ENCODE results near the gene STPG3. TPM values are rescaled to one million over a fixed set of nuclear protein-coding genes. Genes with fewer than 3 reads are reported as not detected.
A peak's percentile ranks its signal among the peaks of the same experiment; 100 is the strongest.

Gene STPG3
- total RNA-seq (not detected), polyA plus RNA-seq (not detected)
- long read RNA-seq, donor 1: 0 reads
- long read RNA-seq, donor 2: 0 reads

DNA sequence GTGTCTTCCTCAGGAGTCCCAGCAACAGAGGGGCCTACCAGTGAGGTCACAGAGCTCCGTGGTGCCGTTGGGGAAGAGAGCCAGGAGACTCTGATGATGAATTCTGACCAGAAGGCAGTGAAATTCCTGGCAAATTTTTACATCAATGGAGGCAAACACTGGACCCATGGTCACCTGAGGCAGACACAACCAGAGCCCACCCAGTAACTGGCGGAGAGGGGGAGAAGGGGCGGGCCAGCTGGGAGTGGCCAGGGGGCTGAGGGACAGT is at the start of gene STPG3:
TSS of gene STPG3 (plus strand) at position 93 of the 268 bp plus-strand sequence. CDS start at position 94, 1 bp downstream.
- intact Hi-C loops (cut with DNase I; ENCODE audit: low total_unique reads): no loop called here
- Histone ChIP-seq H3K9me3 (no peaks in the 10 kb centered on the region), H3K36me3 (peaks cover 0 to 1% (median 0%) of the 10 kb centered on the region in 6 donors), H3K27ac (no peak within 1 kb of the TSS), H3K4me3 (no peak within 1 kb of the TSS), H3K27me3 (replicated peaks in 1 of 7) (no peaks in the 10 kb centered on the region), H3K4me1 (peaks cover 4 to 30% (median 20%) of the 10 kb centered on the region in 6 donors)
- WGBS, 5 donors: 79 to 88% (median 86%) methylated on average over 4 of the region's 4 CpGs
- TF ChIP-seq POLR2AphosphoS5 (IDR thresholded peaks at IDR 0.05) (no peak), POLR2A (IDR thresholded peaks at IDR 0.05) (no peak)
- TF ChIP-seq, protein P1, sequence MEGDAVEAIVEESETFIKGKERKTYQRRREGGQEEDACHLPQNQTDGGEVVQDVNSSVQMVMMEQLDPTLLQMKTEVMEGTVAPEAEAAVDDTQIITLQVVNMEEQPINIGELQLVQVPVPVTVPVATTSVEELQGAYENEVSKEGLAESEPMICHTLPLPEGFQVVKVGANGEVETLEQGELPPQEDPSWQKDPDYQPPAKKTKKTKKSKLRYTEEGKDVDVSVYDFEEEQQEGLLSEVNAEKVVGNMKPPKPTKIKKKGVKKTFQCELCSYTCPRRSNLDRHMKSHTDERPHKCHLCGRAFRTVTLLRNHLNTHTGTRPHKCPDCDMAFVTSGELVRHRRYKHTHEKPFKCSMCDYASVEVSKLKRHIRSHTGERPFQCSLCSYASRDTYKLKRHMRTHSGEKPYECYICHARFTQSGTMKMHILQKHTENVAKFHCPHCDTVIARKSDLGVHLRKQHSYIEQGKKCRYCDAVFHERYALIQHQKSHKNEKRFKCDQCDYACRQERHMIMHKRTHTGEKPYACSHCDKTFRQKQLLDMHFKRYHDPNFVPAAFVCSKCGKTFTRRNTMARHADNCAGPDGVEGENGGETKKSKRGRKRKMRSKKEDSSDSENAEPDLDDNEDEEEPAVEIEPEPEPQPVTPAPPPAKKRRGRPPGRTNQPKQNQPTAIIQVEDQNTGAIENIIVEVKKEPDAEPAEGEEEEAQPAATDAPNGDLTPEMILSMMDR (IDR thresholded peaks at IDR 0.05 in 8 of 11, conservative IDR thresholded peaks at IDR 0.05 in 3 of 11): no peak
- no peak for DNase-seq

GRCh38 chr9:137202966-137203365 is 48.1 kb upstream of the STPG3 start:
- WGBS, 5 donors: 76 to 85% (median 84%) methylated on average over 8 of the region's 8 CpGs
- peaks cover 0 to 10% (median 0%) of the 10 kb centered on the region in 6 donors for H3K36me3 ChIP-seq
- intact Hi-C loops (cut with DNase I; ENCODE audit: low total_unique reads): no loop called here
- no peak for DNase-seq
- no peak overlapping the region for H3K27ac ChIP-seq
- H3K4me1 ChIP-seq: peaks cover 44 to 88% (median 81%) of the 10 kb centered on the region in 6 donors
- H3K4me3 ChIP-seq: no peak overlapping the region
- H3K27me3 ChIP-seq (replicated peaks in 1 of 7): peaks cover 0 to 9% (median 0%) of the 10 kb centered on the region in 7 donors
- TF ChIP-seq, protein P1 (IDR thresholded peaks at IDR 0.05 in 8 of 11, conservative IDR thresholded peaks at IDR 0.05 in 3 of 11): no peak
- TF ChIP-seq POLR2A (IDR thresholded peaks at IDR 0.05) (no peak), POLR2AphosphoS5 (IDR thresholded peaks at IDR 0.05) (no peak)
- H3K9me3 ChIP-seq: no peaks in the 10 kb centered on the region

DNA sequence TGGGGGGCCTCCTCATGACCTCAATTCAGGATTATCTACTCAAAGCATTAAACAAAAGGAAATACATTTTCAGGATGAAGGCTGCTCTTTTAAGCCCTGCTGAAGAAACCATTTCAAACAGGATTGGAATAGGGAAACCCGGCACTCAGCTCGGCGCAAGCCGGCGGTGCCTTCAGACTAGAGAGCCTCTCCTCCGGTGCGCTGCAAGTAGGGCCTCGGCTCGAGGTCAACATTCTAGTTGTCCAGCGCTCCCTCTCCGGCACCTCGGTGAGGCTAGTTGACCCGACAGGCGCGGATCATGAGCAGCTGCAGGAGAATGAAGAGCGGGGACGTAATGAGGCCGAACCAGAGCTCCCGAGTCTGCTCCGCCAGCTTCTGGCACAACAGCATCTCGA is 46.4 kb upstream of the STPG3 start:
- intact Hi-C loops (cut with DNase I; ENCODE audit: low total_unique reads): loop anchor here (2.0 kb wide), 1 partner anchor 18 kb away; the partner anchor contains the start of gene RNF208

More for the DNA sequence above, 46.4 kb upstream of the STPG3 start:
- TF ChIP-seq, protein P1 (IDR thresholded peaks at IDR 0.05 in 8 of 11, conservative IDR thresholded peaks at IDR 0.05 in 3 of 11): no peak
- TF ChIP-seq POLR2AphosphoS5 (IDR thresholded peaks at IDR 0.05): no peak
- TF ChIP-seq POLR2A (IDR thresholded peaks at IDR 0.05): no peak
- H3K36me3 ChIP-seq: peaks cover 0 to 27% (median under 1%) of the 10 kb centered on the region in 6 donors
- peak overlapping the region; percentile 79 to 99 (median 97) for H3K4me3 ChIP-seq
- no peaks in the 10 kb centered on the region for H3K9me3 ChIP-seq
- DNase-seq: no peak
- 18 to 45% (median 21%) methylated on average over 9 to 21 of the region's 21 CpGs for WGBS, 5 donors
- peak overlapping the region; percentile 77 to 94 (median 88) for H3K27ac ChIP-seq
- peaks cover 36 to 71% (median 64%) of the 10 kb centered on the region in 6 donors for H3K4me1 ChIP-seq
- peaks cover 0 to 1% (median 0%) of the 10 kb centered on the region in 7 donors for H3K27me3 ChIP-seq (replicated peaks in 1 of 7)

Measured in spleen (tissue), 13 donors.